ENCODE measurements around the gene USP21. TPM values are rescaled to one million over a fixed set of nuclear protein-coding genes. Genes with fewer than 3 reads are reported as not detected.

USP21 gene
- polyA plus RNA-seq, 3 donors, result 11.0 to 42.8 (median 11.3) TPM

- peaks cover 0 to 4% of the 10 kb centered on the region in 2 donors for H3K36me3 Mint-ChIP-seq
- Histone ChIP-seq H3K4me3 (replicated peaks in 1 of 3; ENCODE audit: low read depth in 2 of 3, low read length in 3 of 3) (peak overlapping the region in 1 of 3 experiments; percentile 45), H3K4me1 (ENCODE audit: control insufficient read depth in 1 of 2, insufficient read depth in 2 of 2, low read length in 2 of 2) (peaks cover 83 to 87% of the 10 kb centered on the region in 2 donors), H3K9me3 (replicated peaks in 1 of 2; ENCODE audit: control insufficient read depth in 1 of 2, insufficient read depth in 1 of 2, low read length in 2 of 2) (no peaks in the 10 kb centered on the region), H4K20me1 (ENCODE audit: insufficient read depth, low read length) (no peaks in the 10 kb centered on the region), H3K9ac (ENCODE audit: insufficient read depth, low read length, poor library complexity, severe bottlenecking) (peak overlapping the region; percentile 39), H3K36me3 (replicated peaks in 1 of 2; ENCODE audit: control insufficient read depth in 1 of 2, insufficient read depth in 2 of 2, low read length in 2 of 2) (no peaks in the 10 kb centered on the region), H3K27ac (ENCODE audit: low read depth in 1 of 2, low read length in 2 of 2) (peak overlapping the region; percentile 82 to 96), H3K79me2 (ENCODE audit: insufficient read depth, low read length) (no peaks in the 10 kb centered on the region), H3K4me2 (replicated peaks; ENCODE audit: extremely low read depth, low read length, poor library complexity, severe bottlenecking) (peak overlapping the region; percentile 31), H3K27me3 (ENCODE audit: control insufficient read depth in 2 of 2, insufficient read depth in 2 of 2, low read length in 2 of 2) (no peaks in the 10 kb centered on the region), H2AFZ (ENCODE audit: insufficient read depth, low read depth, low read length, poor library complexity, severe bottlenecking) (no peak overlapping the region)
- peak; percentile 93 to 96 (median 94) for DNase-seq
- 0% methylated on average over 2 of the region's 3 CpGs for WGBS (ENCODE audit: insufficient coverage)
- H3K4me1 Mint-ChIP-seq, result peaks cover 86% of the 10 kb centered on the region
- intact Hi-C loops (cut with micrococcal nuclease), result no loop called here
- peak overlapping the region; percentile 98 to 99 (median 99) for H3K27ac Mint-ChIP-seq
- no peaks in the 10 kb centered on the region for H3K9me3 Mint-ChIP-seq
- H3K27me3 Mint-ChIP-seq (ENCODE audit: low read depth in 3 of 3), result peaks cover 0 to 4% (median 1%) of the 10 kb centered on the region in 3 donors
- no peak for TF ChIP-seq CTCF (IDR thresholded peaks at IDR 0.05)
- peak overlapping the region in 1 of 2 donors; percentile 64 for H3K4me3 Mint-ChIP-seq
Measured at GRCh38 chr1:161185282-161185682, 26.0 kb downstream of the USP21 start.

GRCh38 chr1:161185732-161186311 is 26.5 kb downstream of the USP21 start:
- peak; percentile 83 to 92 (median 90) for DNase-seq
- H3K9ac ChIP-seq (ENCODE audit: insufficient read depth, low read length, poor library complexity, severe bottlenecking), result peak overlapping the region; percentile 39

More at GRCh38 chr1:161185732-161186311, 26.5 kb downstream of the USP21 start:
- no peaks in the 10 kb centered on the region for H3K79me2 ChIP-seq (ENCODE audit: insufficient read depth, low read length)
- peak overlapping the region in 1 of 2 donors; percentile 64 for H3K4me3 Mint-ChIP-seq
- H3K4me3 ChIP-seq (replicated peaks in 1 of 3; ENCODE audit: low read depth in 2 of 3, low read length in 3 of 3), result peak overlapping the region in 1 of 3 experiments; percentile 45
- TF ChIP-seq CTCF (IDR thresholded peaks at IDR 0.05), result no peak
- H3K9me3 Mint-ChIP-seq, result no peaks in the 10 kb centered on the region
- peak overlapping the region; percentile 82 to 96 for H3K27ac ChIP-seq (ENCODE audit: low read depth in 1 of 2, low read length in 2 of 2)
- no CpG with 5 or more reads among the region's 2 CpGs for WGBS (ENCODE audit: insufficient coverage)
- intact Hi-C loops (cut with micrococcal nuclease), result no loop called here
- H3K4me1 ChIP-seq (ENCODE audit: control insufficient read depth in 1 of 2, insufficient read depth in 2 of 2, low read length in 2 of 2), result peaks cover 80 to 82% of the 10 kb centered on the region in 2 donors
- H3K27me3 Mint-ChIP-seq (ENCODE audit: low read depth in 3 of 3), result peaks cover 0 to 4% (median 1%) of the 10 kb centered on the region in 3 donors
- peak overlapping the region; percentile 31 for H3K4me2 ChIP-seq (replicated peaks; ENCODE audit: extremely low read depth, low read length, poor library complexity, severe bottlenecking)
- no peaks in the 10 kb centered on the region for H3K27me3 ChIP-seq (ENCODE audit: control insufficient read depth in 2 of 2, insufficient read depth in 2 of 2, low read length in 2 of 2)
- peaks cover 0 to 4% of the 10 kb centered on the region in 2 donors for H3K36me3 Mint-ChIP-seq
- peaks cover 83% of the 10 kb centered on the region for H3K4me1 Mint-ChIP-seq
- peak overlapping the region; percentile 98 to 99 (median 99) for H3K27ac Mint-ChIP-seq
- no peaks in the 10 kb centered on the region for H4K20me1 ChIP-seq (ENCODE audit: insufficient read depth, low read length)
- H2AFZ ChIP-seq (ENCODE audit: insufficient read depth, low read depth, low read length, poor library complexity, severe bottlenecking), result no peak overlapping the region
- no peaks in the 10 kb centered on the region for H3K9me3 ChIP-seq (replicated peaks in 1 of 2; ENCODE audit: control insufficient read depth in 1 of 2, insufficient read depth in 1 of 2, low read length in 2 of 2)
- no peaks in the 10 kb centered on the region for H3K36me3 ChIP-seq (replicated peaks in 1 of 2; ENCODE audit: control insufficient read depth in 1 of 2, insufficient read depth in 2 of 2, low read length in 2 of 2)

Measured in CD14-positive monocyte (primary cell).